Progenitor cell of endocrine pancreas (in vitro differentiated cells): ENCODE results near the gene SLC25A29. TPM values are rescaled to one million over a fixed set of nuclear protein-coding genes. Genes with fewer than 3 reads are reported as not detected.

Experiments
- DNase-seq: peaks from one replicate; pipeline ENCODE4 v3.0.0; 2021; ENCODE audit warnings: low spot score; ENCODE audit not compliant: unreplicated experiment
- H3K27ac Mint-ChIP-seq: 2 replicates; pipeline ENCODE4 v1.8.0; 2021; ENCODE audit warnings: mild to moderate bottlenecking, moderate library complexity, mixed read lengths
- H3K27me3 Mint-ChIP-seq: 2 replicates; pipeline ENCODE4 v1.8.0; 2021; ENCODE audit warnings: mixed read lengths
- H3K36me3 Mint-ChIP-seq: 2 replicates; pipeline ENCODE4 v1.8.0; 2022; ENCODE audit warnings: mixed read lengths; ENCODE audit not compliant: insufficient read depth
- H3K4me1 Mint-ChIP-seq: 2 replicates; pipeline ENCODE4 v1.8.0; 2021; ENCODE audit warnings: low read depth, mixed read lengths
- H3K4me3 Mint-ChIP-seq: 2 replicates; pipeline ENCODE4 v1.8.0; 2021; ENCODE audit warnings: low read depth, mild to moderate bottlenecking, moderate library complexity, mixed read lengths
- H3K9me3 Mint-ChIP-seq: 2 replicates; pipeline ENCODE4 v1.8.0; 2021; ENCODE audit warnings: low read depth, mixed read lengths
- CTCF ChIP-seq: fragments of 200-600 bp; sonication (generic); IDR thresholded peaks from one replicate; pipeline ENCODE4 v1.5.0; 2021; ENCODE audit warnings: antibody characterized with exemption, mild to moderate bottlenecking; ENCODE audit not compliant: unreplicated experiment
- microRNA-seq: library from miRNA; unstranded; fragments of <30 nt; microRNA quantifications from one replicate; pipeline ENCODE4 v1.1.0, GENCODE V29; 2020; ENCODE audit warnings: borderline number of aligned reads; ENCODE audit not compliant: unreplicated experiment
- total RNA-seq: library from RNA; stranded (reverse); gene quantifications from 2 replicates; pipeline ENCODE4 v1.2.1, GENCODE V29; 2021

Gene SLC25A29
- total RNA-seq, 1 donor from 2014 or later, result 236 TPM

GRCh38 chr14:100250732-100251465, 55.3 kb downstream of the SLC25A29 start:
- no peak for DNase-seq
- TF ChIP-seq CTCF, result no peak
- Mint-ChIP-seq H3K27ac (no peak overlapping the region), H3K27me3 (no peaks in the 10 kb centered on the region), H3K9me3 (no peaks in the 10 kb centered on the region), H3K4me1 (peaks cover 34% of the 10 kb centered on the region), H3K36me3 (peaks cover 5% of the 10 kb centered on the region), H3K4me3 (no peak overlapping the region)

- H3K27ac Mint-ChIP-seq, result peak overlapping the region; percentile 96
- H3K4me1 Mint-ChIP-seq, result peaks cover 44% of the 10 kb centered on the region
- DNase-seq, result no peak
- peak; percentile 68 for TF ChIP-seq CTCF
- no peaks in the 10 kb centered on the region for H3K9me3 Mint-ChIP-seq
- H3K36me3 Mint-ChIP-seq, result peaks cover 11% of the 10 kb centered on the region
- no peaks in the 10 kb centered on the region for H3K27me3 Mint-ChIP-seq
- H3K4me3 Mint-ChIP-seq, result no peak overlapping the region
These were observed 59.3 kb downstream of the SLC25A29 start for GRCh38 chr14:100246809-100247428.

- DNase-seq, result no peak
- Mint-ChIP-seq H3K27me3 (no peaks in the 10 kb centered on the region), H3K36me3 (peaks cover 10% of the 10 kb centered on the region), H3K4me1 (peaks cover 45% of the 10 kb centered on the region), H3K27ac (peak overlapping the region; percentile 57), H3K4me3 (peak overlapping the region; percentile 60), H3K9me3 (no peaks in the 10 kb centered on the region)
- no peak for TF ChIP-seq CTCF
These were observed 63.2 kb downstream of the SLC25A29 start for GRCh38 chr14:100243020-100243419.

GRCh38 chr14:100241279-100241678, 65.0 kb downstream of the SLC25A29 start:
- Mint-ChIP-seq H3K27me3 (no peaks in the 10 kb centered on the region), H3K4me1 (peaks cover 43% of the 10 kb centered on the region), H3K27ac (peak overlapping the region; percentile 98), H3K9me3 (no peaks in the 10 kb centered on the region), H3K36me3 (peaks cover 9% of the 10 kb centered on the region), H3K4me3 (peak overlapping the region; percentile 88)
- no peak for DNase-seq
- TF ChIP-seq CTCF, result no peak

Small RNA genes lying within 50 kb of the gene (microRNA-seq; reads per million reads assigned to microRNA genes)
- gene MIR345 (1,203 reads per million, percentile 80 among the genes with 10 or more reads in this experiment), gene MIR6764 (2.4 reads per million)

Other genes with a start within 250 kb of the SLC25A29 start
- 207 and 216 TPM in 2 replicates for gene EVL, start 241.0 kb downstream of the SLC25A29 start, total RNA-seq
- gene DEGS2, start 146.8 kb downstream of the SLC25A29 start, total RNA-seq, result 0.73 and 1.3 TPM in 2 replicates
- gene YY1, start 67.3 kb downstream of the SLC25A29 start, total RNA-seq, result 86.6 and 90.2 TPM in 2 replicates
- gene SLC25A47, start 16.9 kb upstream of the SLC25A29 start, total RNA-seq, result not detected in 2 replicates
- 8.7 and 10.6 TPM in 2 replicates for gene WDR25, start 70.0 kb upstream of the SLC25A29 start, total RNA-seq